Neural cell (in vitro differentiated cells): Measurements from ENCODE around the gene LAP3. TPM values are rescaled to one million over a fixed set of nuclear protein-coding genes. Genes with fewer than 3 reads are reported as not detected.

Source experiments
- H2AFZ ChIP-seq: fragments of 200-600, 300-800 bp; sonication (generic), shearing (Covaris generic); 2 replicates; pipeline ENCODE4 v1.6.0; 2014; ENCODE audit warnings: low read depth, mild to moderate bottlenecking, antibody characterized with exemption, low read length, moderate library complexity
- H3F3A ChIP-seq: fragments of 200-600 bp; shearing (Covaris generic); 2 replicates; pipeline ENCODE4 v1.6.1; 2016; ENCODE audit warnings: mild to moderate bottlenecking, moderate library complexity, mixed read lengths, antibody characterized with exemption, low read length; ENCODE audit not compliant: insufficient read depth, poor library complexity, severe bottlenecking
- H3K27ac ChIP-seq: fragments of 200-600, 300-800 bp; sonication (generic), shearing (Covaris generic); 2 replicates; pipeline ENCODE4 v1.5.1; 2014; ENCODE audit warnings: mild to moderate bottlenecking, low read length, moderate library complexity
- H3K27me3 ChIP-seq: fragments of 300-800, 200-600 bp; sonication (generic), shearing (Covaris generic); 2 replicates; pipeline ENCODE4 v1.6.0; 2014; ENCODE audit warnings: mild to moderate bottlenecking, low read depth, low read length, moderate library complexity; ENCODE audit not compliant: insufficient read depth
- H3K36me3 ChIP-seq: fragments of 300-800, 200-600 bp; sonication (generic), shearing (Covaris generic); 2 replicates; pipeline ENCODE4 v1.5.1; 2014; ENCODE audit warnings: mild to moderate bottlenecking, antibody characterized with exemption, low read length, moderate library complexity; ENCODE audit not compliant: insufficient read depth
- H3K4me2 ChIP-seq: fragments of 300-800, 200-600 bp; sonication (generic), shearing (Covaris generic); 2 replicates; pipeline ENCODE4 v1.6.0; 2014; ENCODE audit warnings: mild to moderate bottlenecking, low read length
- H3K4me3 ChIP-seq: fragments of 300-800, 200-600 bp; sonication (generic), shearing (Covaris generic); 2 replicates; pipeline ENCODE4 v1.5.1; 2014; ENCODE audit warnings: mild to moderate bottlenecking, low read length, moderate library complexity
- H3K79me2 ChIP-seq: fragments of 200-600 bp; shearing (Covaris generic); replicated peaks from 2 replicates; pipeline ENCODE4 v1.6.0; 2014; ENCODE audit warnings: mild to moderate bottlenecking, low read length, moderate library complexity; ENCODE audit not compliant: insufficient read depth
- H3K9ac ChIP-seq: fragments of 300-800, 200-600 bp; sonication (generic), shearing (Covaris generic); 2 replicates; pipeline ENCODE4 v1.6.1; 2016; ENCODE audit warnings: mild to moderate bottlenecking, low read length, mixed read lengths
- H3K9me2 ChIP-seq: fragments of 200-600 bp; shearing (Covaris generic); 2 replicates; pipeline ENCODE4 v1.6.1; 2016; ENCODE audit warnings: mild to moderate bottlenecking, low read length, mixed read lengths; ENCODE audit not compliant: insufficient read depth
- H3K9me3 ChIP-seq: fragments of 200-600, 300-800 bp; sonication (generic), shearing (Covaris generic); 2 replicates; pipeline ENCODE4 v1.6.1; 2016; ENCODE audit warnings: mild to moderate bottlenecking, mixed run types, low read length, moderate library complexity, mixed read lengths
- H4K20me1 ChIP-seq: fragments of 200-600 bp; shearing (Covaris generic); 2 replicates; pipeline ENCODE4 v1.6.1; 2016; ENCODE audit warnings: mild to moderate bottlenecking, mixed run types; ENCODE audit not compliant: insufficient read depth
- EP300 ChIP-seq: fragments of 450-650 bp; conservative IDR thresholded peaks from 2 replicates; pipeline ENCODE4 v1.6.1; 2014; ENCODE audit warnings: antibody characterized with exemption, mild to moderate bottlenecking, moderate library complexity; ENCODE audit not compliant: poor library complexity, severe bottlenecking
- EZH2 ChIP-seq: fragments of 200-600, 300-800 bp; shearing (Covaris generic), sonication (generic); IDR thresholded peaks from 2 replicates; pipeline ENCODE4 v1.6.1; 2014; ENCODE audit warnings: antibody characterized with exemption, low read length, borderline replicate concordance, mild to moderate bottlenecking; ENCODE audit not compliant: insufficient read depth, poor library complexity, severe bottlenecking
- MXI1 ChIP-seq: fragments of 450-650 bp; conservative IDR thresholded peaks from 2 replicates; pipeline ENCODE4 v1.6.1; 2014; ENCODE audit warnings: antibody characterized with exemption, mild to moderate bottlenecking; ENCODE audit not compliant: poor library complexity, severe bottlenecking
- POLR2AphosphoS5 ChIP-seq: IDR thresholded peaks from 2 replicates; pipeline ENCODE4 v1.6.1; 2012
- RAD21 ChIP-seq: fragments of 450-650 bp; conservative IDR thresholded peaks from 2 replicates; pipeline ENCODE4 v1.6.1; 2014; ENCODE audit warnings: antibody characterized with exemption, mild to moderate bottlenecking, moderate library complexity
- SMC3 ChIP-seq: fragments of 450-650 bp; conservative IDR thresholded peaks from 2 replicates; pipeline ENCODE4 v1.6.1; 2014; ENCODE audit warnings: antibody characterized with exemption, mild to moderate bottlenecking, moderate library complexity; ENCODE audit not compliant: poor library complexity
- TAF1 ChIP-seq: IDR thresholded peaks from 2 replicates; pipeline ENCODE4 v1.6.1; 2012; ENCODE audit warnings: low read depth
- polyA plus RNA-seq: library from polyadenylated mRNA; depleted of rRNA; stranded (reverse); fragments of >200 nt; gene quantifications from 2 replicates; pipeline ENCODE4 v1.2.3, GENCODE V29; 2014
- TF ChIP-seq, protein P1 (sequence below): fragments of 450-650 bp; IDR thresholded peaks from 2 replicates; pipeline ENCODE4 v1.5.1; 2014; ENCODE audit warnings: antibody characterized with exemption, mild to moderate bottlenecking, moderate library complexity; ENCODE audit not compliant: poor library complexity, severe bottlenecking
- TF ChIP-seq, protein P2 (sequence below): IDR thresholded peaks from 2 replicates; pipeline ENCODE4 v1.6.1; 2012; ENCODE audit warnings: borderline replicate concordance

The LAP3 gene
- polyA plus RNA-seq, 1 donor from 2014 or later: 36.9 TPM

DNA sequence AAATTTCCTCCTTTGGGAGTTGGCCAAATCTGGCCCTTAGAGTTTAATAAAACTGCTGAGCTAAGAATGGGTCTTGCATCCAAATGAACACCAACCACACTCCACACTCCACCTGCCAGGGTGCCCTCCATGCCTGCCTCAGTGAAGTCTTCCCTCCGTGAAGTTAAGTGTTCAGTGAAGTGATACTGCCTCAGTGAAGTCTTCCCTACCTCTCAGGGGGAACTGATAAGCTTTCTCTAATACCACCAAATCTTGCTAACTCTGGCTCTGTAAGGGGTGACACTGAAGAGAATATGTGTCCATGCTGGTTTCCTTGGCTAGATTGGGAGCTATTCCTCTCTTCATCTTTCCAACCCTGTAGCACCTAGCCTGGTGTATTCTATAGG, 65.4 kb downstream of the LAP3 start:
- H3K27ac ChIP-seq: no peak overlapping the region
- no peak overlapping the region for H2AFZ ChIP-seq
- no peak for TF ChIP-seq POLR2AphosphoS5
- H3F3A ChIP-seq: no peaks in the 10 kb centered on the region
- no peaks in the 10 kb centered on the region for H3K27me3 ChIP-seq
- H4K20me1 ChIP-seq: no peaks in the 10 kb centered on the region
- H3K36me3 ChIP-seq: no peaks in the 10 kb centered on the region
- no peaks in the 10 kb centered on the region for H3K9me2 ChIP-seq
- no peaks in the 10 kb centered on the region for H3K79me2 ChIP-seq
- H3K4me3 ChIP-seq: no peak overlapping the region
- peaks cover 10% of the 10 kb centered on the region for H3K9me3 ChIP-seq
- H3K9ac ChIP-seq: no peak overlapping the region
- H3K4me2 ChIP-seq: no peak overlapping the region

DNA sequence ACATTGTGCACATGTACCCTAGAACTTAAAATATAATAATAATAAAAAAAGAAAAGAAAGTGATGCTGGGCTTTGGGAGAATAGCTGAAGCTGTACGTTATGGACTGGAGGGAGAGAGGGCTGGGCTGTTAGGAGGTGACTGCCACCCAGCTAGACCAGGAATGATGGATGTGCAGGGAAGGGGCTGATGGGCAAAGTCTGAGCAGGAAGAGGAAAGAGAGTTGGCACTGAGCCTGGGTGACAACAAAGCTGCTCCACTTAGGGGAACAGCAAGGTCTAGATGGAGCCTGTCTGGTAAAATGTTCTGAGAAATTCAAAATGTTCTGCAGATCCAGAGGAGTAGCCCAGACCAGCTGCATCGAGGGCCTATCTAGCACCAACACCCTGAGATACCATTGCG, 69.7 kb downstream of the LAP3 start:
- Histone ChIP-seq H3K4me2 (no peak overlapping the region), H4K20me1 (no peaks in the 10 kb centered on the region), H3K9ac (no peak overlapping the region), H2AFZ (no peak overlapping the region), H3K79me2 (no peaks in the 10 kb centered on the region), H3K9me2 (no peaks in the 10 kb centered on the region), H3K9me3 (peaks cover 10% of the 10 kb centered on the region), H3K27ac (no peak overlapping the region), H3K4me3 (no peak overlapping the region), H3F3A (no peaks in the 10 kb centered on the region), H3K36me3 (no peaks in the 10 kb centered on the region), H3K27me3 (no peaks in the 10 kb centered on the region)
- TF ChIP-seq SMC3 (no peak), EP300 (no peak), POLR2AphosphoS5 (no peak), RAD21 (no peak)
- TF ChIP-seq, protein P1, sequence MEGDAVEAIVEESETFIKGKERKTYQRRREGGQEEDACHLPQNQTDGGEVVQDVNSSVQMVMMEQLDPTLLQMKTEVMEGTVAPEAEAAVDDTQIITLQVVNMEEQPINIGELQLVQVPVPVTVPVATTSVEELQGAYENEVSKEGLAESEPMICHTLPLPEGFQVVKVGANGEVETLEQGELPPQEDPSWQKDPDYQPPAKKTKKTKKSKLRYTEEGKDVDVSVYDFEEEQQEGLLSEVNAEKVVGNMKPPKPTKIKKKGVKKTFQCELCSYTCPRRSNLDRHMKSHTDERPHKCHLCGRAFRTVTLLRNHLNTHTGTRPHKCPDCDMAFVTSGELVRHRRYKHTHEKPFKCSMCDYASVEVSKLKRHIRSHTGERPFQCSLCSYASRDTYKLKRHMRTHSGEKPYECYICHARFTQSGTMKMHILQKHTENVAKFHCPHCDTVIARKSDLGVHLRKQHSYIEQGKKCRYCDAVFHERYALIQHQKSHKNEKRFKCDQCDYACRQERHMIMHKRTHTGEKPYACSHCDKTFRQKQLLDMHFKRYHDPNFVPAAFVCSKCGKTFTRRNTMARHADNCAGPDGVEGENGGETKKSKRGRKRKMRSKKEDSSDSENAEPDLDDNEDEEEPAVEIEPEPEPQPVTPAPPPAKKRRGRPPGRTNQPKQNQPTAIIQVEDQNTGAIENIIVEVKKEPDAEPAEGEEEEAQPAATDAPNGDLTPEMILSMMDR: no peak

DNA sequence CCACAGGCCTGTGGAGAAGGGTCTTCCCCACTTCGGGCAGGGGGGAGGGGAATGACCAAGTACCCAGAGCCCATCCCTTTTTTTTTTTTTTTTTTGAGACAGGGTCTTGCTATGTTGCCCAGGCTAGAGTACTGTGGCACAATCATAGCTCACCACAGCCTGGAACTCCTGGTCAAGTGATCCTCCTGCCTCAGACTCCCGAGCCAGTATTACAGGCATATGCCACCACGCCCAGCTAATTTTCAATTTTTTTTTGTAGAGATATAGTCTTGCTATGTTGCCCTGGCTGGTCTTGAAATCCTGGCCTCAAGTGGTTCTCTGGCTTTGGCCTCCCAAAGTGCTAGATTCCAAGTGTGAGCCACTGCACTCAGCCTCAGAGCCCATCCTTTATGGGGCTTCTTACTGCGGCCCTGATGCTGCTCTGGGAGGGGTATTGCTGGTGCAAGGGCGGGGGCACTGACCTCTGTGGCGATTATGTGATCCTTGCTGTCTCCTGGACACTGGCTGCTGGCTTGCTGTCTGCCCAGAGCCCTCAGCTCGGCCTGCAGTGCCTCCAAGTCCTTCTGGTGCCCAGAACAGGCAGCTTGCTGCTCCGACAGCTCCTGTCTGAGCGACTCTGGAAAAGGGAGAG, 70.3 kb downstream of the LAP3 start:
- Histone ChIP-seq H3K27ac (no peak overlapping the region), H3K36me3 (no peaks in the 10 kb centered on the region), H3K9ac (no peak overlapping the region), H2AFZ (no peak overlapping the region), H3F3A (no peaks in the 10 kb centered on the region), H3K9me3 (peaks cover 9% of the 10 kb centered on the region), H3K27me3 (no peaks in the 10 kb centered on the region), H3K79me2 (no peaks in the 10 kb centered on the region), H3K4me2 (no peak overlapping the region), H3K4me3 (no peak overlapping the region), H3K9me2 (no peaks in the 10 kb centered on the region), H4K20me1 (no peaks in the 10 kb centered on the region)
- TF ChIP-seq EZH2 (no peak), EP300 (no peak), RAD21 (no peak), TAF1 (no peak), POLR2AphosphoS5 (no peak), MXI1 (no peak), SMC3 (no peak)
- TF ChIP-seq, protein P2, sequence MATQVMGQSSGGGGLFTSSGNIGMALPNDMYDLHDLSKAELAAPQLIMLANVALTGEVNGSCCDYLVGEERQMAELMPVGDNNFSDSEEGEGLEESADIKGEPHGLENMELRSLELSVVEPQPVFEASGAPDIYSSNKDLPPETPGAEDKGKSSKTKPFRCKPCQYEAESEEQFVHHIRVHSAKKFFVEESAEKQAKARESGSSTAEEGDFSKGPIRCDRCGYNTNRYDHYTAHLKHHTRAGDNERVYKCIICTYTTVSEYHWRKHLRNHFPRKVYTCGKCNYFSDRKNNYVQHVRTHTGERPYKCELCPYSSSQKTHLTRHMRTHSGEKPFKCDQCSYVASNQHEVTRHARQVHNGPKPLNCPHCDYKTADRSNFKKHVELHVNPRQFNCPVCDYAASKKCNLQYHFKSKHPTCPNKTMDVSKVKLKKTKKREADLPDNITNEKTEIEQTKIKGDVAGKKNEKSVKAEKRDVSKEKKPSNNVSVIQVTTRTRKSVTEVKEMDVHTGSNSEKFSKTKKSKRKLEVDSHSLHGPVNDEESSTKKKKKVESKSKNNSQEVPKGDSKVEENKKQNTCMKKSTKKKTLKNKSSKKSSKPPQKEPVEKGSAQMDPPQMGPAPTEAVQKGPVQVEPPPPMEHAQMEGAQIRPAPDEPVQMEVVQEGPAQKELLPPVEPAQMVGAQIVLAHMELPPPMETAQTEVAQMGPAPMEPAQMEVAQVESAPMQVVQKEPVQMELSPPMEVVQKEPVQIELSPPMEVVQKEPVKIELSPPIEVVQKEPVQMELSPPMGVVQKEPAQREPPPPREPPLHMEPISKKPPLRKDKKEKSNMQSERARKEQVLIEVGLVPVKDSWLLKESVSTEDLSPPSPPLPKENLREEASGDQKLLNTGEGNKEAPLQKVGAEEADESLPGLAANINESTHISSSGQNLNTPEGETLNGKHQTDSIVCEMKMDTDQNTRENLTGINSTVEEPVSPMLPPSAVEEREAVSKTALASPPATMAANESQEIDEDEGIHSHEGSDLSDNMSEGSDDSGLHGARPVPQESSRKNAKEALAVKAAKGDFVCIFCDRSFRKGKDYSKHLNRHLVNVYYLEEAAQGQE: no peak
- TF ChIP-seq, protein P1: no peak
